Tibial artery (tissue), 4 donors: ENCODE measurements around the gene IL17RE.

Source experiments
- DNase-seq, 2 donors: peaks; one replicate each; pipeline ENCODE4 v3.0.0-alpha.2; 2019
- H3K27ac ChIP-seq, 2 donors: fragments of 200-600 bp; sonication (generic) in 1 of 2; 1 replicate in 1 of 2; 2 replicates in 1 of 2; pipeline ENCODE4 v1.5.1; 2018 to 2019; ENCODE audit warnings: mild to moderate bottlenecking in 1 of 2
- H3K27me3 ChIP-seq, 2 donors: fragments of 200-600 bp; sonication (generic) in 1 of 2; one replicate each; pipeline versions ENCODE4 v1.5.1 to v1.6.0; 2016 to 2019
- H3K36me3 ChIP-seq, 3 donors: fragments of 200-600 bp; sonication (generic) in 2 of 3; one replicate each; pipeline ENCODE4 v1.5.1; 2016 to 2019; ENCODE audit warnings: mild to moderate bottlenecking in 2 of 3
- H3K4me1 ChIP-seq, 4 donors: fragments of 200-600 bp; sonication (generic) in 2 of 4; 1 replicate in 3 of 4; 2 replicates in 1 of 4; pipeline ENCODE4 v1.5.1; 2016 to 2019
- H3K4me3 ChIP-seq, 2 donors: fragments of 200-600 bp; sonication (generic) in 1 of 2; 1 replicate in 1 of 2; 2 replicates in 1 of 2; pipeline ENCODE4 v1.5.1; 2018 to 2019; ENCODE audit warnings: mild to moderate bottlenecking in 2 of 2
- H3K9me3 ChIP-seq, 3 donors: fragments of 200-600 bp; sonication (generic) in 1 of 3; one replicate each; pipeline ENCODE4 v1.5.1; 2016 to 2019
- intact Hi-C: fragments of 100-400 bp; cut with DNase I; formaldehyde crosslinking; loops from one replicate; pipeline ENCODE4 v1.15.0; 2023; ENCODE audit warnings: low total_unique reads
- TF ChIP-seq, protein P1 (sequence below), 2 experiments: fragments of 200-600 bp in 1 of 2; fragments of 450-650 bp in 1 of 2; IDR thresholded peaks; one replicate each; pipeline ENCODE4 v1.5.1; 2017 to 2019; ENCODE audit warnings: antibody characterized with exemption in 2 of 2, mild to moderate bottlenecking in 1 of 2, moderate library complexity in 1 of 2

The IL17RE gene

DNA sequence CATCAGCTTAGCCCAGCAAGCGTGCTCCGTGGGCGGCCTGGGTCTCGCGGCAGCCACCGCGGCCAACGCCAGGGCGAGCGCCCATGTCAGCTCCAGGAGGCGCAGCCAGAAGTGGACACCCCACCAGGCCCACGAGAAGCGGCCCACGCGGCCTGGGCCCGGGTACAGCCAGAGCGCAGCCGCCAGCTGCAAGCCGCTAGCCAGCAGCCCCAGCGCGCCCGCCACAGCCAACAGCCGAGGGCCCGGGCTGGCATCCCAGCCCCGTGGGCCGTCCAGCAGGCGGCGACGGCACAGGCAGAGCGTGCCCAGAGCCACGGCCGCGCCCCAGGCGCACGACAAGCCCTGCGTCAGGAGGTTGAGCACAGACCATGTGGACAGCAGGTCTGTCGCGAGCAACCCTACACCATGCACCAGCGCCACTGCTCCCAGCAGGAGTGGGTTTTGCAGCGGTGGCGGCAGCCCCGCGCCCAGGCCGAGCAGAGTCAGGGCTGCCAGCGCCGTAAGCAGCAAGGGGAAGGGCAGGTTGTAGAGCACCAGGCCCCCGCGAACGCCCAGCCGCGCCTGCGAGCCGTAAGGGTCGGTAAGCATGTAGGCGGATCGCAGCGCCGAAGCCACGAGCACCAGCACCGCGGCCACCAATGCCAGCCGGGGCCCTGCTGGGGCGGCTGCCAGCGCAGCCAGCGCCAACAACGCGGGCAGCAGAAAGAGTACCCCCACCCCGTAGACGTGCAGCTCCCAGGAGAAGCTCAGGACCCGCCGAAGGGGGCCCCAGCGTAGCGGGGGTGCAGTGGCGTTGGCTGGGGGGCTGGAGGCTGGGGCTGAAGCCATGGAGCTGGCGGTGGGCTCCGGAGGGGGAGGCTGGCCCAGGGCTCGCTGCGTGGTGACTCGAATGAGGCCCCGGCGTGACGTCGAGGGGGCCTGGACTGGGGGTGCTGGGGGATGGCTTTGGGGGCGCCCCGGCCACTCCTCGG lies 44.7 kb downstream of the IL17RE start:
- intact Hi-C loops = loop anchor here (10.0 kb wide), 2 partner anchors 67 to 103 kb away; partner anchors contain the start of gene RPUSD3
- DNase-seq = peak; percentile 73 to 89

GRCh38 chr3:9948586-9948985 lies 45.9 kb downstream of the IL17RE start:
- no peaks in the 10 kb centered on the region for H3K27me3 ChIP-seq
- no peak overlapping the region for H3K27ac ChIP-seq
- intact Hi-C loops = loop anchor here (2.0 to 10.0 kb wide), 3 partner anchors 28 to 104 kb away; partner anchors contain the start of gene RPUSD3
- TF ChIP-seq, protein P1, sequence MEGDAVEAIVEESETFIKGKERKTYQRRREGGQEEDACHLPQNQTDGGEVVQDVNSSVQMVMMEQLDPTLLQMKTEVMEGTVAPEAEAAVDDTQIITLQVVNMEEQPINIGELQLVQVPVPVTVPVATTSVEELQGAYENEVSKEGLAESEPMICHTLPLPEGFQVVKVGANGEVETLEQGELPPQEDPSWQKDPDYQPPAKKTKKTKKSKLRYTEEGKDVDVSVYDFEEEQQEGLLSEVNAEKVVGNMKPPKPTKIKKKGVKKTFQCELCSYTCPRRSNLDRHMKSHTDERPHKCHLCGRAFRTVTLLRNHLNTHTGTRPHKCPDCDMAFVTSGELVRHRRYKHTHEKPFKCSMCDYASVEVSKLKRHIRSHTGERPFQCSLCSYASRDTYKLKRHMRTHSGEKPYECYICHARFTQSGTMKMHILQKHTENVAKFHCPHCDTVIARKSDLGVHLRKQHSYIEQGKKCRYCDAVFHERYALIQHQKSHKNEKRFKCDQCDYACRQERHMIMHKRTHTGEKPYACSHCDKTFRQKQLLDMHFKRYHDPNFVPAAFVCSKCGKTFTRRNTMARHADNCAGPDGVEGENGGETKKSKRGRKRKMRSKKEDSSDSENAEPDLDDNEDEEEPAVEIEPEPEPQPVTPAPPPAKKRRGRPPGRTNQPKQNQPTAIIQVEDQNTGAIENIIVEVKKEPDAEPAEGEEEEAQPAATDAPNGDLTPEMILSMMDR (IDR thresholded peaks at IDR 0.05) = no peak
- H3K9me3 ChIP-seq = no peaks in the 10 kb centered on the region
- peaks cover 0 to 31% (median 23%) of the 10 kb centered on the region in 4 donors for H3K4me1 ChIP-seq
- H3K4me3 ChIP-seq = no peak overlapping the region
- peaks cover 0 to 25% (median 7%) of the 10 kb centered on the region in 3 donors for H3K36me3 ChIP-seq
- DNase-seq = no peak

More for the DNA sequence above, 44.7 kb downstream of the IL17RE start:
- Histone ChIP-seq H3K36me3 (peaks cover 0 to 38% (median 18%) of the 10 kb centered on the region in 3 donors), H3K4me3 (peak overlapping the region; percentile 63 to 70), H3K27ac (peak overlapping the region; percentile 85 to 96), H3K9me3 (no peaks in the 10 kb centered on the region), H3K4me1 (peaks cover 0 to 29% (median 22%) of the 10 kb centered on the region in 4 donors), H3K27me3 (no peaks in the 10 kb centered on the region)
- TF ChIP-seq, protein P1 (IDR thresholded peaks at IDR 0.05) = peak; percentile 75

DNA sequence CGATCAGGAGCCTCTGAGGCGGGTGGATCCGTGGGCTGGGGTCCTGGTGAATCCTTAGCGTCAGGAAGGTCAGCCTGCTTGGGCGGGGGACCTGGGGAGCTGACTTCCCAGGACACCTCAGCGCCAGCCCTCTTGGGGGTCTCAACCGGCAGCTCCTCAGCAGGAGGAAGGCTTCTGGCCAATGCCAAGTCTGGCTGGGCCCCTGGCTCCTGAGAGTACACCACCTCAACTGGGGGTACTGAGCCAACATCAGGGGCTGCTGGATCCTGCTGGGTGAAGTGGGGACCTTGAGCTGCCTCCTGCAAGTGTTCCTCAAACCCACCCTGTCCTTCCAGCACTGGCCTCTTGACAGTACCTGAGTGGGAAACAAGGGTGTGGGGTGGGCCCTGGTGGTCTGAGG lies 46.5 kb downstream of the IL17RE start:
- H3K27ac ChIP-seq = no peak overlapping the region
- no peak for DNase-seq
- TF ChIP-seq, protein P1 (IDR thresholded peaks at IDR 0.05) = no peak
- H3K4me3 ChIP-seq = no peak overlapping the region
- no peaks in the 10 kb centered on the region for H3K9me3 ChIP-seq
- H3K4me1 ChIP-seq = peaks cover 0 to 31% (median 23%) of the 10 kb centered on the region in 4 donors
- intact Hi-C loops = loop anchor here (2.0 to 10.0 kb wide), 3 partner anchors 28 to 104 kb away; partner anchors contain the start of gene RPUSD3
- H3K27me3 ChIP-seq = no peaks in the 10 kb centered on the region
- H3K36me3 ChIP-seq = peaks cover 0 to 20% (median 5%) of the 10 kb centered on the region in 3 donors

DNA sequence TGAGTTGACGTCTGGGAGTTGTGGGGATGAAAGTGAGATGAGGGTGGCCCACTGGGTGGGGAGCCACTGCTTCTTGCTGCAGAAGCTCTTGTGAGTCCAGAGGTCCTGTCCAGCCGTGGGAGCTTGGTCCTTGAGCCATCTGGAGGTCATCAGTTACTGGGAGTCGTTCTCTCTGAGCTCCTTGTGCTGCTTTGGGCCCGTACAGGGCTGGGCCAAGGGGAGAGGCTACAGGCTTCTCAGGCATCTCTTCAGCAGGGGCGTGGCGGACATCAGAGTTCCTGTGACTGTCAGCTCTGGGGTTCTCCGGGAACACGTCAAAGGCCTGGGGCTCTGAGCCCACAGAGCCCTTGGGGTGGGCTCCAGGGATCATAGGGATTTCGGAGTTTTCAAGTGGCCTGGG lies 47.0 kb downstream of the IL17RE start:
- H3K9me3 ChIP-seq = no peaks in the 10 kb centered on the region
- no peaks in the 10 kb centered on the region for H3K27me3 ChIP-seq
- no peak overlapping the region for H3K4me3 ChIP-seq
- peaks cover 0 to 15% (median under 1%) of the 10 kb centered on the region in 3 donors for H3K36me3 ChIP-seq
- H3K4me1 ChIP-seq = peaks cover 0 to 31% (median 23%) of the 10 kb centered on the region in 4 donors
- TF ChIP-seq, protein P1 (IDR thresholded peaks at IDR 0.05) = no peak
- no peak overlapping the region for H3K27ac ChIP-seq
- no peak for DNase-seq
- intact Hi-C loops = loop anchor here (2.0 to 10.0 kb wide), 4 partner anchors 27 to 275 kb away; partner anchors contain the start of gene RPUSD3

GRCh38 chr3:9951126-9951525 lies 48.5 kb downstream of the IL17RE start:
- peaks cover 0 to 13% (median 0%) of the 10 kb centered on the region in 3 donors for H3K36me3 ChIP-seq
- H3K9me3 ChIP-seq = no peaks in the 10 kb centered on the region
- H3K27me3 ChIP-seq = no peaks in the 10 kb centered on the region
- H3K27ac ChIP-seq = no peak overlapping the region
- intact Hi-C loops = loop anchor here (10.0 kb wide), 1 partner anchor 274 kb away; no protein-coding TSS in a partner anchor
- no peak for DNase-seq
- no peak overlapping the region for H3K4me3 ChIP-seq
- peaks cover 0 to 26% (median 19%) of the 10 kb centered on the region in 4 donors for H3K4me1 ChIP-seq
- TF ChIP-seq, protein P1 (IDR thresholded peaks at IDR 0.05) = no peak
